ENCODE data around the gene RGL2. TPM values are rescaled to one million over a fixed set of nuclear protein-coding genes. Genes with fewer than 3 reads are reported as not detected.

The RGL2 gene
- total and polyA plus RNA-seq, 2 of the 4 experiments (the other 2 are of a cell fraction), result 4.1 to 26.9 TPM

DNA sequence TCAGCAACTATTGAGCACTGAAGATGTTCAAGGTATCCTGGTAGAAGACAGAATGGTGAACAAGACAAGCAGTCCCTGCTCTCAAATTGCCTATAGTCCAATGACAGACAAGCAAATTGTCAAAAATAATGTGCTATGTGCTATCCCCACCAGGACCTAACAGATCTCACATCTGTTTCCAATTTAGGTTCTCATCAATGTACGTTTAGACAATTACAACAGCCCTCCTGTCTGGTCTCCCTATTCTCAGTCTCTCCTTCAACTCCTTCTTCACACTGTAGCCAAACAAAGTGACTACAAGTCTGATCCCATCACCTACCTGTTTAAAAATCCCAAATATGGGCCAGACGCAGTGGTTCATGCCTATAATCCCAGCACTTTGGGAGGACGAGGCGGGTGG is 7.6 kb upstream of the RGL2 start:
- no peak overlapping the region for H4K91ac ChIP-seq (ENCODE audit: insufficient read depth, low read depth, low read length)
- CTCF ChIA-PET, result no interaction called here
- BruUV-seq (replicated peaks), result no TSS peak
- ATAC-seq (ENCODE audit: low read depth), result no peak
- H2BK120ac ChIP-seq (ENCODE audit: low read depth, low read length), result no peak overlapping the region
- no peak overlapping the region for H3K14ac ChIP-seq (replicated peaks; ENCODE audit: low read depth, low read length)
- H3K23ac ChIP-seq (ENCODE audit: low read depth, low read length), result no peak overlapping the region
- H3K36me3 ChIP-seq (ENCODE audit: control insufficient read depth, insufficient read depth, low read length), result peaks cover 19% of the 10 kb centered on the region
- no peak for TF ChIP-seq SMC3 (IDR thresholded peaks at IDR 0.05; ENCODE audit: low read depth, low read length)
- TF ChIP-seq, protein P1, sequence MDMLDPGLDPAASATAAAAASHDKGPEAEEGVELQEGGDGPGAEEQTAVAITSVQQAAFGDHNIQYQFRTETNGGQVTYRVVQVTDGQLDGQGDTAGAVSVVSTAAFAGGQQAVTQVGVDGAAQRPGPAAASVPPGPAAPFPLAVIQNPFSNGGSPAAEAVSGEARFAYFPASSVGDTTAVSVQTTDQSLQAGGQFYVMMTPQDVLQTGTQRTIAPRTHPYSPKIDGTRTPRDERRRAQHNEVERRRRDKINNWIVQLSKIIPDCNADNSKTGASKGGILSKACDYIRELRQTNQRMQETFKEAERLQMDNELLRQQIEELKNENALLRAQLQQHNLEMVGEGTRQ (IDR thresholded peaks at IDR 0.05; ENCODE audit: low read depth, low read length), result no peak
- no peak for TF ChIP-seq CEBPB (IDR thresholded peaks at IDR 0.05; ENCODE audit: low read depth, low read length)
- TF ChIP-seq RFX5 (IDR thresholded peaks at IDR 0.05; ENCODE audit: low read depth, low read length), result no peak
- DNase-seq, result no peak
- no peak overlapping the region for H2AK5ac ChIP-seq (ENCODE audit: low read depth, low read length)
- H2AFZ ChIP-seq (replicated peaks; ENCODE audit: low read length, poor library complexity), result no peak overlapping the region
- H3K27ac ChIP-seq (ENCODE audit: insufficient read depth, low read length), result no peak overlapping the region
- dilution Hi-C loops (cut with HindIII; ENCODE audit: low sequenced_read_pairs, unreplicated experiment) (no loop called here), in situ Hi-C loops (cut with MboI; ENCODE audit: low sequenced_read_pairs) (no loop called here), intact Hi-C loops (cut with micrococcal nuclease) (no loop called here)
- H2BK15ac ChIP-seq (ENCODE audit: low read depth, low read length), result no peak overlapping the region
- 57% methylated on average over 1 of the region's 4 CpGs; no CpG with 5 or more reads in 1 of the 2 experiments for WGBS, 2 experiments (ENCODE audit: extremely low coverage in 2 of 2, insufficient read length in 1 of 2)
- no peak overlapping the region for H3K56ac ChIP-seq (ENCODE audit: extremely low read depth, insufficient read depth, low read length)
- no peak overlapping the region for H2BK20ac ChIP-seq (ENCODE audit: low read depth, low read length)
- no peak overlapping the region for H3K18ac ChIP-seq (ENCODE audit: low read depth, low read length)
- H3K9me1 ChIP-seq (ENCODE audit: insufficient read depth, low read length), result no peaks in the 10 kb centered on the region
- no peak overlapping the region for H3K4me3 ChIP-seq (ENCODE audit: insufficient read depth, low read depth, low read length)
- H4K8ac ChIP-seq (ENCODE audit: low read depth in 2 of 2, low read length in 2 of 2), result no peak overlapping the region
- no peak overlapping the region for H3K9ac ChIP-seq (ENCODE audit: low read depth, low read length)
- no peaks in the 10 kb centered on the region for H3K9me3 ChIP-seq (ENCODE audit: control insufficient read depth, insufficient read depth, low read length)
- no peaks in the 10 kb centered on the region for H3K4me1 ChIP-seq (ENCODE audit: control insufficient read depth, insufficient read depth, low read length)
- H2AK9ac ChIP-seq (replicated peaks; ENCODE audit: low read depth, low read length, poor library complexity), result no peak overlapping the region
- no peak overlapping the region for H4K5ac ChIP-seq (ENCODE audit: low read depth, low read length)
- POLR2A ChIA-PET (ENCODE audit: unreplicated experiment), result no interaction called here
- H3K27me3 ChIP-seq (ENCODE audit: control insufficient read depth, insufficient read depth, low read length), result no peaks in the 10 kb centered on the region
- no peak overlapping the region for H3K4ac ChIP-seq (ENCODE audit: low read depth, low read length)
- no peak overlapping the region for H3K4me2 ChIP-seq (ENCODE audit: low read depth, low read length)
- peaks cover 14 to 58% of the 10 kb centered on the region in 2 experiments for H3K79me1 ChIP-seq (ENCODE audit: low read depth in 1 of 2, low read length in 2 of 2)
- H2BK5ac ChIP-seq (ENCODE audit: low read depth, low read length, poor library complexity, severe bottlenecking), result no peak overlapping the region
- peaks cover 13% of the 10 kb centered on the region; the same call in 1 of the 2 replicates for H4K20me1 ChIP-seq (ENCODE audit: insufficient read depth, low read length)

Data from IMR-90 (cell line).